Peyer's patch (tissue), 4 donors: ENCODE results near the gene SMIM21. TPM values are rescaled to one million over a fixed set of nuclear protein-coding genes. Genes with fewer than 3 reads are reported as not detected.

Experiments
- DNase-seq, 3 donors: peaks; one replicate each; pipeline ENCODE4 v3.0.0-alpha.2; 2017 to 2019
- H3K27ac ChIP-seq, 4 donors: fragments of 200-600 bp; sonication (generic); one replicate each; pipeline ENCODE4 v1.5.1; 2016 to 2019
- H3K27me3 ChIP-seq, 2 donors: fragments of 200-600 bp; sonication (generic); one replicate each; pipeline ENCODE4 v1.5.1; 2019
- H3K36me3 ChIP-seq, 3 donors: fragments of 200-600 bp; sonication (generic); one replicate each; pipeline ENCODE4 v1.5.1; 2016 to 2019
- H3K4me1 ChIP-seq, 4 donors: fragments of 200-600 bp; sonication (generic); one replicate each; pipeline ENCODE4 v1.5.1; 2016 to 2019
- H3K4me3 ChIP-seq, 4 donors: fragments of 200-600 bp; sonication (generic); 1 replicate in 3 of 4; 2 replicates in 1 of 4; pipeline ENCODE4 v1.5.1; 2016 to 2019; ENCODE audit warnings: mild to moderate bottlenecking in 1 of 4
- H3K9me3 ChIP-seq, 4 donors: fragments of 200-600 bp; sonication (generic); one replicate each; pipeline ENCODE4 v1.5.1; 2016 to 2019; ENCODE audit warnings: mild to moderate bottlenecking in 1 of 4
- POLR2A ChIP-seq, 2 donors: fragments of 450-650 bp; IDR thresholded peaks; one replicate each; pipeline ENCODE4 v1.5.1; 2017; ENCODE audit warnings: antibody characterized with exemption in 2 of 2, mild to moderate bottlenecking in 2 of 2, moderate library complexity in 2 of 2
- total RNA-seq, 4 donors: library from RNA; depleted of rRNA; stranded (reverse); fragments of >200 nt; gene quantifications; one replicate each; pipeline ENCODE4 v1.1.0, GENCODE V29; 2016
- TF ChIP-seq, protein P1 (sequence below), 6 experiments: fragments of 450-650 bp in 4 of 6; fragments of 200-600 bp in 2 of 6; sonication (generic) in 1 of 6; IDR thresholded peaks; one replicate each; pipeline ENCODE4 v1.5.1; 2017 to 2019; ENCODE audit warnings: antibody characterized with exemption in 6 of 6, mild to moderate bottlenecking in 3 of 6, moderate library complexity in 1 of 6

SMIM21 gene
- total RNA-seq, 4 donors from 2014 or later, result not detected

GRCh38 chr18:75471850-75472249, 44.3 kb upstream of the SMIM21 start:
- no peaks in the 10 kb centered on the region for H3K27me3 ChIP-seq
- TF ChIP-seq, protein P1, sequence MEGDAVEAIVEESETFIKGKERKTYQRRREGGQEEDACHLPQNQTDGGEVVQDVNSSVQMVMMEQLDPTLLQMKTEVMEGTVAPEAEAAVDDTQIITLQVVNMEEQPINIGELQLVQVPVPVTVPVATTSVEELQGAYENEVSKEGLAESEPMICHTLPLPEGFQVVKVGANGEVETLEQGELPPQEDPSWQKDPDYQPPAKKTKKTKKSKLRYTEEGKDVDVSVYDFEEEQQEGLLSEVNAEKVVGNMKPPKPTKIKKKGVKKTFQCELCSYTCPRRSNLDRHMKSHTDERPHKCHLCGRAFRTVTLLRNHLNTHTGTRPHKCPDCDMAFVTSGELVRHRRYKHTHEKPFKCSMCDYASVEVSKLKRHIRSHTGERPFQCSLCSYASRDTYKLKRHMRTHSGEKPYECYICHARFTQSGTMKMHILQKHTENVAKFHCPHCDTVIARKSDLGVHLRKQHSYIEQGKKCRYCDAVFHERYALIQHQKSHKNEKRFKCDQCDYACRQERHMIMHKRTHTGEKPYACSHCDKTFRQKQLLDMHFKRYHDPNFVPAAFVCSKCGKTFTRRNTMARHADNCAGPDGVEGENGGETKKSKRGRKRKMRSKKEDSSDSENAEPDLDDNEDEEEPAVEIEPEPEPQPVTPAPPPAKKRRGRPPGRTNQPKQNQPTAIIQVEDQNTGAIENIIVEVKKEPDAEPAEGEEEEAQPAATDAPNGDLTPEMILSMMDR (IDR thresholded peaks at IDR 0.05), result no peak
- no peak for TF ChIP-seq POLR2A (IDR thresholded peaks at IDR 0.05)
- DNase-seq, result no peak
- no peak overlapping the region for H3K27ac ChIP-seq
- H3K4me1 ChIP-seq, result no peaks in the 10 kb centered on the region
- no peak overlapping the region for H3K4me3 ChIP-seq
- no peaks in the 10 kb centered on the region for H3K9me3 ChIP-seq
- H3K36me3 ChIP-seq, result no peaks in the 10 kb centered on the region

GRCh38 chr18:75467851-75468250, 40.3 kb upstream of the SMIM21 start:
- TF ChIP-seq, protein P1 (IDR thresholded peaks at IDR 0.05), result no peak
- TF ChIP-seq POLR2A (IDR thresholded peaks at IDR 0.05), result no peak
- no peaks in the 10 kb centered on the region for H3K36me3 ChIP-seq
- DNase-seq, result no peak
- no peaks in the 10 kb centered on the region for H3K27me3 ChIP-seq
- H3K9me3 ChIP-seq, result no peaks in the 10 kb centered on the region
- no peak overlapping the region for H3K4me3 ChIP-seq
- no peaks in the 10 kb centered on the region for H3K4me1 ChIP-seq
- no peak overlapping the region for H3K27ac ChIP-seq

DNA sequence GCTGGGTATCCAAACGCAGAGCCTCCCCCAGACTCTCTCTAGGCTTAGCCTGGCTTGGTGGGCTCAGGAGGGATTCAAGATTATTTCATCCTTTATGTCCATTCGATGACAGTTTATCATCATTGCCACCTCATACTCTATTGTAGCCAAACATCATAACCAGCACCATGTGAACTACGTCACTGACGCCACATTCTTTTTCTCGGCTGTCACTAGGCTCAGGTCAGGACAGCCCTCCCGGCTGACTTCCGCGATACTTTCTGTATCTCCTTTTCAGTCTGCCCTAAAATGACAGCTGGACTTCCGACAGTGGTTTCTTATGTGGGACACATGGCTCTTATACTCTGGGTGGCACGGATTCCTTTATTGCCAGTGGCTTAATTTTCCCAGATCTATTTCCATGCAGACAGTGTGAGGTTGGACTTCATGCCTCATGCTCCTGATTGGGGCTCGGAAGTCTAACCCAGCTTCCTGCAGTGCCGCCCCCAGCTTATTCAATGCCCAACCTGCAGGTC, 39.8 kb upstream of the SMIM21 start:
- no peak for DNase-seq
- Histone ChIP-seq H3K4me3 (no peak overlapping the region), H3K9me3 (no peaks in the 10 kb centered on the region), H3K36me3 (no peaks in the 10 kb centered on the region), H3K27ac (no peak overlapping the region), H3K27me3 (no peaks in the 10 kb centered on the region), H3K4me1 (no peaks in the 10 kb centered on the region)
- TF ChIP-seq, protein P1 (IDR thresholded peaks at IDR 0.05), result no peak
- TF ChIP-seq POLR2A (IDR thresholded peaks at IDR 0.05), result no peak

DNA sequence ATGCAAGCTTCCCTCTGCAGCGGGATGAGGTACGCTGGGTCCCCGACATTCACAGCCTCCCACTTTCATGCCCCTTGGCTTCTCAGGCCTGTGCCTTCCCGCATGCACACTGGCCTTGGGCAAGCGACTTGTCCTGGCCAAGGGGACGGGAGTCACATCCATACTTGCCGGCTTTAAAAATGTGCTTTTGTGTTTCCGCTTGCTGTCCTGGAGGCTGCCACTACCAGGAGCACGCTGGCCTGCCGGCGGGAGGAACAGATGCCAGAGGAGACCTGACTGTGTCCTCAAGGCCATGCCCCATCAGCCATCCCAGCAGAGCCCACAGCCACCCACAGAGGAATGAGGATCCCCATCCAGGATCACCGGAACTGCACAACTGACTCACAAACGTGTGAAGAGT, 36.9 kb upstream of the SMIM21 start:
- H3K36me3 ChIP-seq, result no peaks in the 10 kb centered on the region
- TF ChIP-seq POLR2A (IDR thresholded peaks at IDR 0.05), result no peak
- TF ChIP-seq, protein P1 (IDR thresholded peaks at IDR 0.05), result no peak
- no peaks in the 10 kb centered on the region for H3K27me3 ChIP-seq

DNA sequence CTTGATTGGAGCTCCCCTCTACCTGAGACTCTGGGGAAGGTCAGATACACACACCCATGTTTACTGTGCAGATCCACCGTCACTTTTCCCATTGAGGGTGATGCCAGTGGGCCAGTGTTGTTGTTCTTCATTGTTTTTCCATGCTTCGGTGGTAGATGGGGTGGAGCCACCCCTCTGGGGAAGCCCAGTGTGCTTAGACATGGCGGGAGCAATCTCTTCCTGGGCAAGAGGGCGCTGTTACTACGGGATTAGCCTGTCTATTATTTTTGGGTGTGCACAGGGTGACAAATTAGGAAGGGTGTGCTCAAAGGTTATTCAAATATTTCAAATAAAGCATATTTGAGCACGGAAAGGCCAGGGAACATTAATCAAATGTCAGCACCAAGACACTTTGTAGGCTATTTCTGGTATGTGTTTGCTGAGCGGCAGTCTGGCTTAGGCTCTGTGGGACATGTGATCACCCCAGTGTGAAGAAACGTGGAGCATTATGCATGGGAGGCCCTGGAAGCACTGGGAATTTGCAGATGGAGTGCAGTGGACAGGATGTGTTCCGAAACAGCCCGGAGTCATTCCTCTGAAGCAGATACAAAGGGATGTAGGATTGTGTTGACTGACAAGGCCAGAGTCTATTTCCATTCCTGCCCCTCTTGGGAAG, 34.8 kb upstream of the SMIM21 start:
- Histone ChIP-seq H3K4me3 (no peak overlapping the region), H3K4me1 (no peaks in the 10 kb centered on the region), H3K27me3 (no peaks in the 10 kb centered on the region), H3K27ac (no peak overlapping the region), H3K9me3 (peaks cover 0 to 3% (median 0%) of the 10 kb centered on the region in 4 donors), H3K36me3 (no peaks in the 10 kb centered on the region)
- no peak for DNase-seq
- TF ChIP-seq, protein P1 (IDR thresholded peaks at IDR 0.05), result no peak
- no peak for TF ChIP-seq POLR2A (IDR thresholded peaks at IDR 0.05)

More for the DNA sequence above, 36.9 kb upstream of the SMIM21 start:
- Histone ChIP-seq H3K4me1 (no peaks in the 10 kb centered on the region), H3K9me3 (no peaks in the 10 kb centered on the region), H3K4me3 (no peak overlapping the region), H3K27ac (no peak overlapping the region)
- no peak for DNase-seq
